A549 (cell line): ENCODE data around the gene HCCS. TPM values are rescaled to one million over a fixed set of nuclear protein-coding genes. Genes with fewer than 3 reads are reported as not detected.
A peak's percentile ranks its signal among the peaks of the same experiment; 100 is the strongest.

ENCODE experiments used
- ATAC-seq, 2 experiments: fragments of 200-7000 bp in 1 of 2; fragments of >200 bp in 1 of 2; cut with Nextera tagmentation in 1 of 2; cut with Tn5 transposase in 1 of 2; 3 replicates each; pipeline versions ENCODE4 v1.8.0 to v1.9.1; 2018 to 2020; ENCODE audit warnings: mild to moderate bottlenecking in 1 of 2, moderate library complexity in 1 of 2
- CTCF ChIA-PET: fragments of 300-600 bp; sonication (Branson Sonifier 250); formaldehyde crosslinking; extraction: SDS; loops from one replicate; lab custom pipeline; 2021; ENCODE audit warnings: antibody characterized with exemption, inconsistent platforms; lab: Yijun Ruan, JAX
- POLR2A ChIA-PET: fragments of 350-600 bp; formaldehyde crosslinking; extraction: SDS; loops from one replicate; lab custom pipeline; 2021; ENCODE audit warnings: antibody characterized with exemption, inconsistent platforms; lab: Yijun Ruan, JAX
- DNase-seq, 2 experiments: peaks; one replicate each; pipeline versions ENCODE4 v3.0.0 to v3.0.0-alpha.2; 2011 to 2016; ENCODE audit warnings: low read depth in 1 of 2, low spot score in 1 of 2
- FAIRE-seq: peaks from 2 replicates; lab custom pipeline; 2011; peaks lifted over from hg19 to GRCh38; lab: Jason Lieb, UNC
- H3K27ac ChIP-seq, 2 experiments: fragments of >200 bp; sonication (Bioruptor Twin); formaldehyde crosslinking; 3 replicates each; pipeline ENCODE4 v1.5.1; 2016 to 2017
- H3K4me1 ChIP-seq: fragments of >200 bp; sonication (Bioruptor Twin); formaldehyde crosslinking; 3 replicates; pipeline ENCODE4 v1.6.1; 2016
- H3K4me2 ChIP-seq: fragments of >200 bp; sonication (Bioruptor Twin); formaldehyde crosslinking; 3 replicates; pipeline ENCODE4 v1.6.1; 2016
- H3K4me3 ChIP-seq: fragments of >200 bp; sonication (Bioruptor Twin); formaldehyde crosslinking; 3 replicates; pipeline ENCODE4 v1.5.1; 2016
- H3K9me3 ChIP-seq: fragments of >200 bp; sonication (Bioruptor Twin); formaldehyde crosslinking; 3 replicates; pipeline ENCODE4 v1.6.1; 2016
- ATOH8 ChIP-seq: fragments of 250-450 bp; sonication (Bioruptor Pico); IDR thresholded peaks from 2 replicates; pipeline ENCODE4 v1.5.0; 2020; ENCODE audit warnings: low read depth, mild to moderate bottlenecking, moderate library complexity
- BHLHE40 ChIP-seq: IDR thresholded peaks from 2 replicates; pipeline ENCODE4 v1.6.1; 2012; ENCODE audit warnings: low read depth, low read length, inconsistent platforms
- CBX2 ChIP-seq: fragments of 200-600 bp; sonication (generic); IDR thresholded peaks from 2 replicates; pipeline ENCODE4 v1.6.1; 2016; ENCODE audit warnings: low read depth, mild to moderate bottlenecking, borderline replicate concordance
- CBX8 ChIP-seq: fragments of 200-600 bp; sonication (generic); IDR thresholded peaks from 2 replicates; pipeline ENCODE4 v1.6.1; 2016
- CHD2 ChIP-seq: fragments of 150-350 bp; IDR thresholded peaks from 2 replicates; pipeline ENCODE4 v1.6.1; 2014; ENCODE audit warnings: low read length; ENCODE audit not compliant: partially characterized antibody
- EHMT2 ChIP-seq: fragments of 200-600 bp; sonication (generic); IDR thresholded peaks from 2 replicates; pipeline ENCODE4 v1.6.1; 2016; ENCODE audit warnings: antibody characterized with exemption, low read depth, mild to moderate bottlenecking, moderate library complexity
- ESRRA ChIP-seq: fragments of 150-350 bp; IDR thresholded peaks from 2 replicates; pipeline ENCODE4 v1.6.1; 2014; ENCODE audit warnings: mild to moderate bottlenecking, low read length, borderline replicate concordance
- FOSB ChIP-seq: fragments of 250-450 bp; sonication (Bioruptor Pico); IDR thresholded peaks from 2 replicates; pipeline ENCODE4 v1.5.0; 2020; ENCODE audit warnings: mild to moderate bottlenecking, moderate library complexity
- HEYL ChIP-seq: fragments of 250-450 bp; sonication (Bioruptor Pico); IDR thresholded peaks from 2 replicates; pipeline ENCODE4 v1.8.0; 2021; ENCODE audit warnings: mild to moderate bottlenecking, moderate library complexity
- HMGXB4 ChIP-seq: fragments of 250-450 bp; sonication (Bioruptor Pico); IDR thresholded peaks from 2 replicates; pipeline ENCODE4 v1.5.0; 2021; ENCODE audit warnings: mild to moderate bottlenecking, moderate library complexity, borderline replicate concordance
- HOXB13 ChIP-seq: fragments of 250-450 bp; sonication (Bioruptor Pico); IDR thresholded peaks from 2 replicates; pipeline ENCODE4 v1.5.0; 2020; ENCODE audit warnings: low read depth, mild to moderate bottlenecking, moderate library complexity
- JUN ChIP-seq, 2 experiments: fragments of >200 bp; sonication (Bioruptor Twin); formaldehyde crosslinking; IDR thresholded peaks; 2 replicates in 1 of 2; 3 replicates in 1 of 2; pipeline ENCODE4 v1.6.1; 2016 to 2017
- KDM5A ChIP-seq: fragments of 200-600 bp; sonication (generic); IDR thresholded peaks from 2 replicates; pipeline ENCODE4 v1.6.1; 2016; ENCODE audit warnings: antibody characterized with exemption, mild to moderate bottlenecking
- MAFK ChIP-seq: fragments of 450-650 bp; IDR thresholded peaks from 2 replicates; pipeline ENCODE4 v1.6.1; 2014; ENCODE audit not compliant: partially characterized antibody
- MAX ChIP-seq: IDR thresholded peaks from 2 replicates; pipeline ENCODE4 v1.6.1; 2012
- MYC ChIP-seq: IDR thresholded peaks from 2 replicates; pipeline ENCODE4 v1.6.1; 2012; ENCODE audit warnings: mild to moderate bottlenecking, inconsistent platforms, low read length, improper control_type of control experiment, borderline replicate concordance
- NFE2L2 ChIP-seq: fragments of 150-350 bp; conservative IDR thresholded peaks from 2 replicates; pipeline ENCODE4 v1.6.1; 2014; ENCODE audit warnings: low read length
- NPAS2 ChIP-seq: fragments of 250-450 bp; sonication (Bioruptor Pico); IDR thresholded peaks from 2 replicates; pipeline ENCODE4 v1.8.0; 2022; ENCODE audit warnings: mild to moderate bottlenecking, moderate library complexity, borderline replicate concordance
- NR3C1 ChIP-seq: fragments of >200 bp; sonication (Bioruptor Twin); formaldehyde crosslinking; IDR thresholded peaks from 3 replicates; pipeline ENCODE4 v1.6.1; 2017
- PBX3 ChIP-seq: IDR thresholded peaks from 2 replicates; pipeline ENCODE4 v1.6.1; 2012
- RAD21 ChIP-seq, 2 experiments: fragments of >200 bp in 1 of 2; sonication (Bioruptor Twin) in 1 of 2; formaldehyde crosslinking in 1 of 2; IDR thresholded peaks in 1 of 2; conservative IDR thresholded peaks in 1 of 2; 2 replicates in 1 of 2; 3 replicates in 1 of 2; pipeline ENCODE4 v1.6.1; 2012 to 2018; ENCODE audit warnings: inconsistent platforms in 1 of 2
- RCOR1 ChIP-seq: fragments of 150-350 bp; IDR thresholded peaks from 2 replicates; pipeline ENCODE4 v1.6.1; 2014; ENCODE audit warnings: antibody characterized with exemption, low read length, low read depth
- RNF2 ChIP-seq: fragments of 200-600 bp; sonication (generic); IDR thresholded peaks from 2 replicates; pipeline ENCODE4 v1.6.1; 2016; ENCODE audit warnings: low read depth, mild to moderate bottlenecking, antibody characterized with exemption, moderate library complexity, borderline replicate concordance
- TP53 ChIP-seq: fragments of 250-450 bp; sonication (Bioruptor Pico); IDR thresholded peaks from 2 replicates; pipeline ENCODE4 v1.5.0; 2021; ENCODE audit warnings: mild to moderate bottlenecking, moderate library complexity
- ZC3H11A ChIP-seq: fragments of 450-650 bp; IDR thresholded peaks from 2 replicates; pipeline ENCODE4 v1.6.1; 2014; ENCODE audit warnings: antibody characterized with exemption, mild to moderate bottlenecking
- WGBS: methylation state at CpG from one replicate; pipeline ENCODE4 v1.1.6; 2017; ENCODE audit errors: missing lambda C conversion rate; 5-methylcytosine and 5-hydroxymethylcytosine counted together
- polyA plus RNA-seq, 4 experiments: library from polyadenylated mRNA; depleted of rRNA in 3 of 4; stranded (reverse); fragments of >200 nt; fragmentation: RNase III in 1 of 4; extraction: RNeasy Plus Mini Kit Qiagen cat#74134 plus additional on column Dnase treatment in 1 of 4; gene quantifications; 2 replicates in 3 of 4; 3 replicates in 1 of 4; pipeline ENCODE4 v1.2.3, GENCODE V29; 2011 to 2017
- TF ChIP-seq, protein P1 (sequence below): fragments of >200 bp; sonication (Bioruptor Twin); formaldehyde crosslinking; IDR thresholded peaks from 2 replicates; pipeline ENCODE4 v1.6.1; 2016

The HCCS gene
- polyA plus RNA-seq, 2 of the 4 experiments (the other 2 are of a cell fraction) = 46.6 to 61.2 TPM

- ATAC-seq (no peak), DNase-seq (no peak), FAIRE-seq (no peak)
- H3K4me2 ChIP-seq = no peak overlapping the region
- TF ChIP-seq NFE2L2 (no peak), ZC3H11A (no peak), HEYL (no peak), RNF2 (no peak), MYC (no peak)
- H3K4me1 ChIP-seq = peaks cover 19% of the 10 kb centered on the region
- H3K9me3 ChIP-seq = no peaks in the 10 kb centered on the region
- ChIA-PET CTCF (no interaction called here), POLR2A (no interaction called here)
- 90% methylated on average over 4 of the region's 4 CpGs for WGBS
- H3K27ac ChIP-seq = no peak overlapping the region
- no peak overlapping the region for H3K4me3 ChIP-seq
These were observed 2.7 kb upstream of the HCCS start for GRCh38 chrX:11108253-11108941.

DNA sequence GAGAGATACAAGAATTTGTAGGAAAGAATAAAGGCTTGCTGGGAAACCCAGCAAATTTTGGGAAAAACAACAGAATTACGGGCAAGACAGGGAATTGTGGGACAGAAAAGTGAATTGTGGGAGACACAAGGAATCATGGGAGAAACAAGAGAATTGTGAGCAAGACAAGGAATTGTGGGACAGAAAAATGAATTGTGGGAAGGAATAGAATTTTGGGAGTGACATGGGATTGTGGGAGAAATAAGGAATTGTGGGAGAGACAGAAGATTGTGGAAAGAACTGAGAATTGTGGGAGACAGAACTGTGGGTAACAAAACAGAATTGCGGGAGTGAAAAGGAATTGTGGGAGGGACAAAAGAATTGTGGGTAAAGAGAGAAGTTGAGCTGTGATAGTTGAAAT lies 1.2 kb upstream of the HCCS start:
- no peak for TF ChIP-seq JUN (IDR thresholded peaks at IDR 0.05)
- no peak for TF ChIP-seq MYC
- no peak for TF ChIP-seq NFE2L2
- no peak for TF ChIP-seq HOXB13
- no peak for TF ChIP-seq FOSB
- H3K27ac ChIP-seq = peak overlapping the region in 1 of 2 experiments; percentile 98; a peak in 3 of 6 replicates

DNA sequence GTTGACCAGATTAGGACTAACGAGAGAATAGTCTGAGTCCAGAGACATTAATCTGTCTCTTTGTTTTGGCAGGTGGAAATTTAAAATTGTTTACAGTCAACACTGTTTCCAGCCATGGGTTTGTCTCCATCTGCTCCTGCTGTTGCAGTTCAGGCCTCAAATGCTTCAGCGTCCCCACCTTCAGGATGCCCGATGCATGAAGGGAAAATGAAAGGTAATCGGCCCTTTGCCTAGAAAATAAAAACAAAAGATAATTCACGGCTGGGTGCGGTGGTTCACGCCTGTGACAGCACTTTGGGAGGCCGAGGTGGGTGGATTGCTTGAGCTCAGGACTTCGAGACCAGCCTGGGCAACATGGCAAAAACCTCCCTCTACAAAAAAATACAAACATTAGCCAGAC lies 815 bp downstream of the HCCS start:
- Histone ChIP-seq H3K4me2 (peak overlapping the region; percentile 92), H3K27ac (peak overlapping the region; percentile 87 to 98), H3K4me3 (peak overlapping the region; percentile 70), H3K9me3 (no peaks in the 10 kb centered on the region), H3K4me1 (peaks cover 19% of the 10 kb centered on the region)
- ATAC-seq (no peak), FAIRE-seq (no peak), DNase-seq (no peak)
- whole genome bisulfite sequencing = 30% methylated on average over 9 of the region's 9 CpGs
- POLR2A ChIA-PET = no interaction called here
- TF ChIP-seq, protein P1, sequence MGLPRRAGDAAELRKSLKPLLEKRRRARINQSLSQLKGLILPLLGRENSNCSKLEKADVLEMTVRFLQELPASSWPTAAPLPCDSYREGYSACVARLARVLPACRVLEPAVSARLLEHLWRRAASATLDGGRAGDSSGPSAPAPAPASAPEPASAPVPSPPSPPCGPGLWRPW = no peak
- TF ChIP-seq PBX3 (no peak), HEYL (no peak), TP53 (CRISPR knock-in tag) (no peak), RAD21 (conservative IDR thresholded peaks at IDR 0.05 in 1 of 2, IDR thresholded peaks at IDR 0.05 in 1 of 2) (no peak)
- CTCF ChIA-PET = no interaction called here

More for the DNA sequence above, 1.2 kb upstream of the HCCS start:
- ChIA-PET POLR2A (no interaction called here), CTCF (no interaction called here)
- FAIRE-seq (peak; percentile 28), DNase-seq (no peak), ATAC-seq (no peak)
- WGBS = 94% methylated on average over 2 of the region's 2 CpGs
- peaks cover 19% of the 10 kb centered on the region for H3K4me1 ChIP-seq
- H3K9me3 ChIP-seq = no peaks in the 10 kb centered on the region
- H3K4me3 ChIP-seq = peak overlapping the region; percentile 70
- H3K4me2 ChIP-seq = peak overlapping the region; percentile 84

DNA sequence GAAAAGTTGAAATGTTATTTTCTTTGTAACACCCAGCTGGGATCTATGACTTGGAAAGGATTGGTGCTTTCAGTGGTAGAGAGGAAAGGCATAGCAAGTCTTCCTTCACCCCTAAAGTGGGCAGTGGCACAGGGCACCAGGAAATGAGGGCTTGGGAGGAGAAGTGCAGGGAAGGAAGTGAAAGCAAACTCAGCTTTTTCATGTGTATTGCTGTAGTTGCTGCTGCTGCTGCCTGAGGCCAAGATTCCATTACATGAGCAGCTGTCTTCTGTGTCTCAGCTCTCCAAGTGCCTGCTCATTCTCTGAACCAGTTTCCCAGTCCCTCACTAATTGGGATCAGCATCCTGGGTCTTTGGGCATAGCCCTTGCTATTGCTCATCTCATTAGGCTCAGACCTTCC lies 2.6 kb downstream of the HCCS start:
- Histone ChIP-seq H3K4me1 (peaks cover 19% of the 10 kb centered on the region), H3K9me3 (no peaks in the 10 kb centered on the region)
- FAIRE-seq (no peak), ATAC-seq (no peak)
- ChIA-PET CTCF (interaction anchor here (1.1 to 1.6 kb wide), 3 partner anchors 13 to 391 kb away, joined by 3 to 7 read pairs (median 5); no protein-coding TSS in a partner anchor), POLR2A (no interaction called here)
- TF ChIP-seq NPAS2 (CRISPR knock-in tag) (no peak), KDM5A (no peak), JUN (IDR thresholded peaks at IDR 0.05) (no peak), CBX8 (no peak), MAFK (no peak), CHD2 (no peak), EHMT2 (no peak), MAX (no peak), HMGXB4 (CRISPR knock-in tag) (no peak), NR3C1 (no peak), BHLHE40 (no peak), CBX2 (no peak), ATOH8 (CRISPR knock-in tag) (no peak), HOXB13 (no peak), RCOR1 (no peak), ESRRA (no peak)
- TF ChIP-seq, all 56 proteins: peak for 0
- H3K4me3 ChIP-seq = no peak overlapping the region
- H3K27ac ChIP-seq = no peak overlapping the region
- H3K4me2 ChIP-seq = no peak overlapping the region
- DNase-seq = no peak
